GM19324 (cell line): ENCODE results near the gene CSGALNACT2.
"Not testable (repeated sequence)": the region's sequence is repeated elsewhere in the genome, so short reads cannot be mapped to it uniquely, and the experiment has no call there.

Experiments
- ATAC-seq: cut with Tn5 transposase; IDR thresholded peaks from one replicate; pipeline ENCODE4 v1.9.1; 2021; ENCODE audit warnings: mild to moderate bottlenecking, moderate library complexity; ENCODE audit not compliant: unreplicated experiment, low FRiP score

Gene CSGALNACT2

GRCh38 chr10:43211030-43211429 is 72.8 kb downstream of the CSGALNACT2 start:
- ATAC-seq: no peak

- no peak for ATAC-seq
These were observed 73.3 kb downstream of the CSGALNACT2 start for GRCh38 chr10:43211431-43212042.

- no peak for ATAC-seq
These were observed 73.9 kb downstream of the CSGALNACT2 start for GRCh38 chr10:43212043-43212721.

- no peak for ATAC-seq
These were observed 76.1 kb downstream of the CSGALNACT2 start for GRCh38 chr10:43214071-43214955.

GRCh38 chr10:43214956-43215561 is 76.8 kb downstream of the CSGALNACT2 start:
- ATAC-seq: no peak

- no peak for ATAC-seq
These were observed 77.7 kb downstream of the CSGALNACT2 start for GRCh38 chr10:43215758-43216455.

- no peak for ATAC-seq
These were observed 78.8 kb downstream of the CSGALNACT2 start for GRCh38 chr10:43216931-43217562.

GRCh38 chr10:43217563-43218205 is 79.4 kb downstream of the CSGALNACT2 start:
- ATAC-seq: no peak

- ATAC-seq: no peak
These were observed 80.1 kb downstream of the CSGALNACT2 start for GRCh38 chr10:43218206-43218950.

- no peak for ATAC-seq
These were observed 80.9 kb downstream of the CSGALNACT2 start for GRCh38 chr10:43218951-43219837.

- ATAC-seq: no peak
These were observed 81.6 kb downstream of the CSGALNACT2 start for GRCh38 chr10:43219848-43220247.

GRCh38 chr10:43220251-43220650 is 82.0 kb downstream of the CSGALNACT2 start:
- ATAC-seq: not testable (repeated sequence)

GRCh38 chr10:43220657-43221418 is 82.6 kb downstream of the CSGALNACT2 start:
- ATAC-seq: no peak

GRCh38 chr10:43221419-43222209 is 83.4 kb downstream of the CSGALNACT2 start:
- no peak for ATAC-seq

- ATAC-seq: no peak
These were observed 84.0 kb downstream of the CSGALNACT2 start for GRCh38 chr10:43222210-43222720.

- no peak for ATAC-seq
These were observed 84.8 kb downstream of the CSGALNACT2 start for GRCh38 chr10:43223056-43223455.
